CD4-positive, alpha-beta T cell treated with Interleukin-17A for 4 hours (primary cell): ENCODE results near the gene ZNF837.
A peak's percentile ranks its signal among the peaks of the same experiment; 100 is the strongest.
"Not testable (repeated sequence)": the region's sequence is repeated elsewhere in the genome, so short reads cannot be mapped to it uniquely, and the experiment has no call there.

Source experiments
- DNase-seq: peaks from one replicate; pipeline ENCODE4 v3.0.0-alpha.2; 2020; ENCODE audit warnings: mixed read lengths

ZNF837 gene

DNA sequence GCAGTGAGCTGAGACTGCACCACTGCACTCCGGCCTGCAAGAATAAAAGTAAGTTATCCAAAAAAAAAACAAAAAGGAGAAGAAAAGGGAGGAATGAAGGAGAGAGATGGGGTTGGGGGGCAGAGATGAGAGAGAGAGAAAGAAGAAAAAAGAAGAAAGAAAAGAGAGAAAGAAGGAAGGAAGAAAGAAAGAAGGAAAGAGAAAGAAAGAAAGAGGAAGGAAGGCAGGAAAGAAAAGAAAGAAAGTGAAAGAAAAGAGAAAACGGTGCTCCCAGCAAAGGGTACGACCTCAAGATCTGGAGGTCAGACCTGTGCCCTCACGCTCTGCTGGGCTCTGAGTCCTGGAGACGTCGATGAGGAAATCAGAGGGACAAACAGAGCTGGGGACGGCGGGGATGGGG lies 31.2 kb downstream of the ZNF837 start:
- no peak for DNase-seq

DNA sequence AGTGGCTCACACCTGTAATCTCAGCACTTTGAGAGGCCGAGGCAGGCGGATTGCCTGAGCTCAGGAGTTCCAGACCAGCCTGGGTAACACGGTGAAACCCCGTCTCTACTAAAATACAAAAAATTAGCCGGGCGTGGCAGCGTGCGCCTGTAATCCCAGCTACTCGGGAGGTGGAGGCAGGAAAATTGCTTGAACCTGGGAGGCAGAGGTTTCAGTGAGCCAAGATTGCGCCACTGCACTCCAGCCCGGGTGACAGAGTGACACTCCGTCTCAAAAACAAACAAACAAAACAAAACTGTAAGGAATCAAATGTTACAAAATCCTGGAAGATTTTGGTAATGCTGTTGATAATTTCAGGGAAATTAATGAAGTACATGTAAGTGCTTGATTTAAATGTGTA lies 32.8 kb downstream of the ZNF837 start:
- DNase-seq, result not testable (repeated sequence)

DNA sequence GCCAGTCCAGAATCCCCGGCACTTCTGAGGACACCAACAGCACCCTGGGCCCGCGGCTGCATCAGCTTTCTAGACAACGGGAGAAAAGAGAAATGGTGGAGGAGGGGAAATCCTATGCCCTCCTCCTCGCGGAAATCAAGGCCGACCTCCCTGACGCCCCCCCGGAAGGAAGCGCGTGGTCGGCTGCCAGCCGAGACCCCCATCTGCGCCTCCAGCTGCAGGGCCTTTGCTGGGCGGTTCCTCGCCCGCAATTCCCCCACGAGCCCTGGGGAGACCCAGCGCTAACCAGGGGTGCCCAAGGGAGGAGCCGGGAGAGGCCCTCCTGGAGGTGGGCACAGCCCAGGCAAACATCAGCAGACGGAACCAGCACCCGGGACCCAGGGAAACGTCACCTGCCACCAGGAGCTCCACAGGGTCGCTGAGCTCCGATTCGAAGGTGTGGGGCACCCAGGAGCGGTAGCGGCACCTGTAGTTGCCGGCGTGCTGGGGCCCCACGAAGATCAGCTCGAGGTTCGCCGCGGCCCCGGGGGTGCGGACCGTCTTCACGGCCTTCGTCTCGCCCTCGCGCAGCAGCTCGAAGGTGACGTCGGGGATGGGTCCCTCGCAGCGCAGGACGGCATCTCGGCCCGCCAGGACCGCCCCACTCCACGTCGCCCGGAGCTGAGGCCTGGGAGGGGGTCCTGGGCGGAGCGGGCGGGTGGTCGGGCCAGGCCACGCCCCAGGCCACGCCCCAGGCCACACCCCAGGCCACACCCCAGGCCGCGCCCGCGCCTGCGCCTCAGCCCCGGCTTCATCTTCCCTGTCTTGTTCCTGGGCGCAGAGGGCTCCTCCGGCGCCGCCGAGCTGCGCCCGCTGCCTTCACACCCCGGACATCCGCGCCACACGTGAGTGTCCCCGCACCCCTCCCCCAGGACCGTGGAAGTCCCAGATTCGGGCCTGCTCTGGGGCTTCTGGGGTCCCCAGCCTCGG lies 33.6 kb downstream of the ZNF837 start:
- DNase-seq, result peak; percentile 78

DNA sequence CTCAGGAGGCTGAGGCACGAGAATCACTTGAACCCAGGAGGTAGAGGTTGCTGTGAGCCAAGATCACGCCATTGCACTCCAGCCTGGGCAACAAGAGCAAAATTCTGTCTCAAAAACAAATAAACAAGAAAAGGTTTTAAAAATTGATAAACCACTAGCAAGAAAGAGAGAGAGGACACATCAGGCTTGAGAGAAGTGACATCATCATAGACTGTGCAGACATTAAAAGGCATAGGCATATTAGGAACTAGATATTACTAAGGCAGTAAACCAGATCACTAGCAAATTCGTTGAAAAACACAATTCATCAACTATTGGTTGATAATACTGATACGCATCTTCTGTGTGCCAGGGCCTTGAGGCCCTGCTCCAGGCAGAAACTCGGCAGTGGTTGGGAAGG lies 35.3 kb downstream of the ZNF837 start:
- no peak for DNase-seq

DNA sequence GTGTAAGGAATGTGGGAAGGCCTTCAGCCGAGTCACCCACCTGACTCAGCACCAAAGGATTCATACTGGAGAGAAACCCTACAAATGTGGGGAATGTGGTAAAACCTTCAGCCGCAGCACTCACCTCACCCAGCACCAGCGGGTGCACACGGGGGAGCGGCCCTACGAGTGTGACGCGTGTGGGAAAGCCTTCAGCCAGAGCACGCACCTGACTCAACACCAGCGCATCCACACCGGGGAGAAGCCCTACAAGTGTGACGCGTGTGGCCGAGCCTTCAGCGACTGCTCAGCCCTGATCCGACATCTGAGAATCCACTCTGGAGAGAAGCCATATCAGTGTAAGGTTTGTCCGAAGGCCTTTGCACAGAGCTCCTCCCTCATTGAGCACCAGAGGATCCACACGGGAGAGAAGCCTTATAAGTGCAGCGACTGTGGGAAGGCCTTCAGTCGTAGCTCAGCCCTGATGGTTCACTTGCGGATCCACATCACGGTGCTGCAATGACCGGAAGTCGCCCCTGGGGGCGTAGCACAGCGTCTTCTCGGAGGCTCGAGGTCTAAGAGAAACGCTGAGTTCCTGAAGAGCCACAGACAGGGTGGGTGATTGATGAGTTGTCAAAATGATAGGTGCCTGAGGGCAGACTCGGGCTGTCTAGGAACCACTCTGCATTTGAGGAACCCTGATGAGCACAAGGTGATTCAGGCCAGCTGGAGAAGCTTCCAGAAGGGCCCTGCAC lies 41.8 kb downstream of the ZNF837 start:
- DNase-seq, result no peak

DNA sequence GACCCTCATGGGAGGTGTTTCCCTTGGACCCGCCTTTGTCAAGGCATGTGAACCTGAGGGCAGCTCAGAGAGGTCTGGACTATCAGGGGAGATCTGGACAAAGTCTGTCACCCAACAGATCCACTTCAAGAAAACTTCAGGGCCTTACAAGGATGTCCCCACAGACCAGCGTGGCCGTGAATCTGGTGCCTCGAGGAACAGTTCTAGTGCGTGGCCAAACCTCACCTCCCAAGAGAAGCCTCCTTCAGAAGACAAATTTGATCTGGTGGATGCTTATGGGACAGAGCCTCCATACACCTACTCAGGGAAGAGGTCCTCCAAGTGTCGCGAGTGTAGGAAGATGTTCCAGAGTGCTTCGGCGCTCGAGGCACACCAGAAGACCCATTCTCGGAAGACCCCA lies 42.5 kb downstream of the ZNF837 start:
- DNase-seq, result no peak

DNA sequence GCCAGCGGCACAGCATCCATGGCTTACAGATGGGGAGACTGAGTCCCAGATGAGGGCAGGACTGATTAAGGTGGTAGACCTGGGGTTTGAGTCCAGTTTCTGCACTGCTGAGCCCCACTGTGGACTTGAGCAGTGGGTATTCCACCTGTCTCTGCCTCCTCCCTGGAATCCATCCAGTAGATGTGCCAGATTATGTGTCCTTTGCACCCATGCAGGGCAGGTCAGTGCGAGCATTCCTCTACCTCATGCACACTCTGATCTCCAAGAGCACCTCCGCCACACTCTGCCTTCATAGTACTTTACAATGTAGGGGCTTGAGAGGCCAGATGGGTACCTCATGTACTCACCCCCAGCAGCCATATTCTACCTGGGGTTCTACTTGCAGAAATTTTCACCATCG lies 44.0 kb downstream of the ZNF837 start:
- DNase-seq, result no peak

DNA sequence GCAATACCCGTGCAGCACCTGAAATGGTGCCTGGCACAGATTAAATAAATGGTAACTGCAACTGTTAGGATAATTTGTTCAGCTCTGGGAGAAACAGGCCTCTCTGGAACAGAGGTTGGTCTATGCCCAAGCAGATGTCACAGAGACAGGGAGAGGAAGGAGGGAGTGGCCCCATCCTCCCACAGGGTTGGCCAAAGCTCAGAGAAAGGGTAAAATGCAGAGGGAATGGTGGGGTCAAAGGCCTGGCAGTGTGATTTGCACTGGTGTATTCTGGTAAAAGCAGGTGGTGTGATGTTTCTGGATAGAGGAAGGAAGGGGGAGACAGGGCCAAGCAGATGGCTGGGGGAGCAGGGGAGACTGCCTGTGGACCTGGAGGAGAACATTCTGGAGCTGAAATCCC lies 44.6 kb downstream of the ZNF837 start:
- no peak for DNase-seq

DNA sequence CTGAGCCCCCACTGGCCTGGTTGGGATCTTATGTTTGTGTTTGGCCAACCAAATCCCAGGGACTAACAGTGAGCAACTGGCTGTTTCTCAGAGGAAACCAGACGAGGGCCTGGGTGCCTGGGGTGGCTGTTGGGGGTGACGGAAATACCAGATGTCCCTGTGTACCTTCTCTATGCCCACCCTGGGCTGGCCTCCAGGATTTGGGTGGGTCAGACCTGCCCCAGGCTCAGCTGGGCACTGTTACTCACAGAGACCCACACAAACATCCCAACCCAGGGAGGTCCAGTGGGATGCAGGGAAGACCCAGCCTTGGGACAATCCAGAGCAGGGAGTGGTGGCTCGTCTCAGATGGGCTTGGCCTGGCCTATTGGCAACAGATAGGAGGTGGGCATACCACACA lies 45.2 kb downstream of the ZNF837 start:
- DNase-seq, result no peak

DNA sequence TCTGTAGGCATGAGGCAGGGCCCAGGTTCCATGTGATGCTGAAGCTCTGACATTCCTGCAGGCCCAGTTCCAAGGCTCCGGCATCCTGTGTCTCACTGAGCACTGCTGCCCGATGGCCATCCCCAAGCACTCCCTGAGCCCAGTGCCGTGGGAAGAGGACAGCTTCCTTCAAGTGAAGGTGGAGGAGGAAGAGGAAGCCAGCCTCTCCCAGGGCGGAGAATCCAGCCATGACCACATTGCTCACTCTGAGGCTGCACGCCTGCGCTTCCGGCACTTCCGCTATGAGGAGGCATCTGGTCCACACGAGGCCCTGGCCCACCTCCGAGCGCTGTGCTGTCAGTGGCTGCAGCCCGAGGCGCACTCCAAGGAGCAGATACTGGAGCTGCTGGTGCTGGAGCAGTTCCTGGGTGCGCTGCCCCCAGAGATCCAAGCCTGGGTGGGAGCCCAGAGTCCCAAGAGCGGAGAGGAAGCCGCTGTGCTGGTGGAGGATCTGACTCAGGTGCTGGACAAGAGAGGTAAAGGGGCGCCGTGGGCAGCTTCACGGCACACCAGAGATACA lies 46.1 kb downstream of the ZNF837 start:
- no peak for DNase-seq

DNA sequence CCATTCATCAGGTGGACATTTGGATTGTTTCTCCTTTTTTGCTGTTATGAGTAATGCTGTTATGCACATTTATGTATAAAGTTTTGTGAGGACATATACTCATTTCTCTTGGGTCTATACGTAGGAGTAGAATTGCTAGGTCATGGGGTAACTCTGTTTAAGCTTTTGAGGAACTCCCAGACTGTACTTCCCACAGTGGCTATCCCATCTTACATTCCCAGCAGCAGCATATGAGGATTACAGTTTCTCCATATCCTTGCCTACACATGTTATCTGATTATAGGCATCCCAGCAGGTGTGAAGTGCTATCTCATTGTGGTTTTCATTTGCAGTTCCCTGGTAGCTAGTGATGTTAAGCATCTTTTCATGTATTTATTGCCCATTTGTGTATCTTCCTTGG lies 48.1 kb downstream of the ZNF837 start:
- DNase-seq, result no peak

DNA sequence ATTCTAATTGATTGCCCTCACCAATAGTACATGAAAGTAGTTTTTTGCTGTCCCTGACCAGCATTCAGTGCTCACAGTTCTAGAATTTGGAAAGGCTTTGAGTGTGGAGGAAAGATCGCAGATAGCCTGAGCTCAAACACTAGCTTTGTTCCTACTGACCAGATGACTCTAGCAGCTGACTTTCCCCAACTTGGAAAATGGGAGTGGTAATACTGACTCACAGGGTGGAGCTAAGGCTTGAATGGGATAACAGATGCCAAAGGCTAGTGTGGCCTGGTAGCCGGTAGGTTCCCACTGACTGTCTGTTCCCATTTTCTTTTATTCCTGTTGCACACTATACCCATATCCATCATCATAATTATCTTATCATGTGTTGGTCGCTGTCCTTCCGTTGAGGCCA lies 50.4 kb downstream of the ZNF837 start:
- no peak for DNase-seq

DNA sequence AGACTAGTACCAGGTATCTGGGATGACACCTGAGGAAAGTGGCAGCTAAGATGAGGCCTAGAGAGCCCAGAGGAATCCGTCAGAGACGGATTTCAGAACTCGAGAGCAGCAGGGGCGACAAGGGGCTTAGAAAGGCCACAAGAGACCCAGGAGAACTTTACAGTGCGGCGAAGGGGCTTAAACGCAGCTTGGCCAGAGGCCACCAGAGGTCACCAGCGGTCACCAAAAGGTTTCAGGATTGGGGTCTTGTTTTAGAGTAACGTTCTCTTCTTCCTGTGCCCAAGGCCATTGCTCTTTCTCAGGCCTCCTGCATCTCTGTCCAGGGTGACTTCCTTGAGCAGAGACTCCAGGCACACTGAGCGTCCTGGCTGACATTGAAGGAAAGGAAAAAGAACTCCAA lies 51.8 kb downstream of the ZNF837 start:
- peak; percentile 25 for DNase-seq

DNA sequence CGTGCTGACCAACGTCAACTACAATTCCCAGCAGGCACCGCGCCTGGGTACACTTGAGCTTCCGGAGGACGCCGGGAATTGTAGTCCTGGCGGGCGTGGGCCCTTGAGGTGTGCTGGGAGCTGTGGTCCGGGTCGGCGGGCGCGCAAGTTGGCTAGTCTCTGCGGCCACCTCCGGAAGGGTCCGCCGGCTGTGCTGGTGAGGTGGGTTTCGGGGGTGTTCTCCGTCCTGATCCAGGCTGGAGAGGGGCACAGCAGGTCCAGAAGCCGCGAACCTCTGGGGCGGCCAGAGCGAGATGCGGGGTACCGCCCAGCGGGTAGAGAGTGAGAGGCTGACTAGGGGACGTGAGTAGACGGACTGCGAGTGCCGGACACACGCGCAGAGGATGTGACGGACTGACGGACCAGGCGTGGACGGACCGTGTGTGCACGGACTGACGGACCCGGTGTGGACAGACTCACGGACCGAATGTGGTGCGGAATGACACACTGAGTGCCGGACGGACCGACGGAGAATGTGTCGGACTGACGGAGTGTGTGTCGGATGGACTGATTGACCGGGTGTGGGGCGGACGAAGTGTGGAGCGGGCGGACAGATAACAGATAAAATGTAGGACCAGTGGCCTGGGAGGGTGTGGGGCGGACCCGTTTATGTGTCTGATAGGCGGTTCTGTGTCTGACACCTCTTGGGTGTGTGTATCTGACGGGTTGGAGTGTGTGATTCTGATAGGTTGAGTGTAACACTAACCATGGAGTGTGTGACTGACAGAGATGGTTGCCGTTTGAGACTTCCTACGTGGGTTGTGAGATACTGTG lies 53.7 kb downstream of the ZNF837 start, which contains the start of gene ZSCAN22:
TSS of gene ZSCAN22 (plus strand) at position 81 of the 813 bp plus-strand sequence. CDS start 7,809 bp downstream, outside the sequence.
- DNase-seq, result peak; percentile 91

DNA sequence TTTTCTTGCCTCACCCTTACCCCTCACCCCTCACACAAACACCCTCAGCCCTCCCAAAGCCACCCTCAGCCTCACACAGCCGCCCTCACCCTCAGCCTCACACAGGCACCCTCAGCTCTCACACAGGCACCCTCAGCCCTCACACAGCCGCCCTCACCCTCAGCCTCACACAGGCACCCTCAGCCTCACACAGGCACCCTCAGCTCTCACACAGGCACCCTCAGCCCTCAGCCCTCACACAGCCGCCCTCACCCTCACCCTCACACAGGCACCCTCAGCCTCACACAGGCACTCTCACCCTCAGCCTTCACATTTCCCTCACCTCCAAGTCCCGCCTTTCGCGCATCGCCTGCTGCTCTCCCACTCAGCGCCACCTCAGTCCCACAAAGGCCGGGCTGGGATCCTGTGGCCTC lies 54.3 kb downstream of the ZNF837 start:
- no peak for DNase-seq

DNA sequence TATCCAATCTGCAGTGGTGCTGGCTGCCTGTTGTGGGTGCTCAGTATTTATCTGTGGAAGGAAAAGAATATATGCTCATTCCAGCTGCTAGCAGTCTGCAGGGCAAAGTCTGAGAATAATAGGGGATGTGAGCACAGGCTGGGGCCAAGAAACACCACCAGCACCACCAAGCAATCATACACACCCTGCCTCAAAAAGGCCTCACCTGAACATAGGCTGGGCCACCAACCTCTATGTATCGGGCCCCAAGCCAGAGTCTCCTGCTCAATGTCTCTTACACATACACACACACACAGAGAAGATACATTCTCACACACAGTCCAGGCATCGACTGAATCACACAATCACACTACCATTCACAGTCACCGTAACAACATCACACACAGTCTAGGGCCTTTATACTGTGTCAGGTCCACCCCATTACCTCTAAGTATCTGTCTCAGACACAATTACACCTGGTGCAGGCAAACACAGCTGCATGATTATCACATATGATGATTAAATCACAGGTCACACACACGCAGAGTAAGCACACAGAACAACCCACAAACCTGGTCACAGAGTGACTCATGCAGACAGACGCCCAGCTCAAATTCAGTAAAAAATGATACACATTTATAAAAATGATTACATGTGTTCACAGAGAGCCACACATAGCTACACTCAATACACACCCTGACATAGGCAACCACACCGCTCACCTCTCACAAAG lies 55.4 kb downstream of the ZNF837 start:
- DNase-seq, result no peak

DNA sequence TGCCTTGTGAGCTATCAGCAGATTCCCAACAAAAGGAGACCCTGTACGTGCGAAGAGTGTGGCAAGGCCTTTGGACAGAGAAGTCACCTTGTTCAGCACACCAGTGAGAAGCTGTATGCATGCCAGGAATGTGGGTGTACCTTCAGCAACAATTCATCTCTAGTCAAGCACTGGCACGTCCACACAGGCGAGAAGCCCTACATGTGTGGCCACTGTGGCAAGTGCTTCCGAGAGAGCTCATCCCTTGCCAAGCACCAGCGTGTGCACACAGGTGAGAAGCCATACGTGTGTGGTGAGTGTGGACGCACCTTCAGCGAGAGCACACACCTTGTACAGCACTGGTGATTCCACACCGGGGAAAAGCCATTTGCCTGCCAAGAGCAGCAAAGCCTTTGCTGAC lies 61.6 kb downstream of the ZNF837 start:
- no peak for DNase-seq

DNA sequence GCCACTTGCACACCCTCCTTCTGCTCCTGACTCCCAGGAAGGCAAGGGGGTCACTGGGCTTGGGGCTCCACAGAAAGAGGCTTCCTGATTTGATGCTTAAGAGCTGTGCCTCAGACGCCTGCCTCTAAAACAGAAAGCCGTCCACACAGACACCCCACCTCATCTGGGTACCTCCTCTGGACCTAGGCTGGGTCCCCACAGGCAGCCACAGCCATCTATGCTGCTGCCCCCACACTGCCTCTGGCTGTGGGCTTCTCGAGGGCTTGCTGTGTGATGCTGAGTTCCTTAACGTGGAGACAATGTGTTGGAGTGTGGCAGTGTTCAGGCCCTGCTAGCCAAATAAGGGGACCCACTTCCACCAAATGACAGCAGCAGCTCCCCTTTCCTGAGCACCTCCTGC lies 62.5 kb downstream of the ZNF837 start:
- DNase-seq, result no peak
